HG02970 (cell line): ENCODE data around the gene HTT.

Experiments used
- ATAC-seq: cut with Tn5 transposase; IDR thresholded peaks from one replicate; pipeline ENCODE4 v1.9.1; 2021; ENCODE audit warnings: mild to moderate bottlenecking, moderate library complexity, moderate number of reproducible peaks; ENCODE audit not compliant: unreplicated experiment, low FRiP score

Gene HTT

DNA sequence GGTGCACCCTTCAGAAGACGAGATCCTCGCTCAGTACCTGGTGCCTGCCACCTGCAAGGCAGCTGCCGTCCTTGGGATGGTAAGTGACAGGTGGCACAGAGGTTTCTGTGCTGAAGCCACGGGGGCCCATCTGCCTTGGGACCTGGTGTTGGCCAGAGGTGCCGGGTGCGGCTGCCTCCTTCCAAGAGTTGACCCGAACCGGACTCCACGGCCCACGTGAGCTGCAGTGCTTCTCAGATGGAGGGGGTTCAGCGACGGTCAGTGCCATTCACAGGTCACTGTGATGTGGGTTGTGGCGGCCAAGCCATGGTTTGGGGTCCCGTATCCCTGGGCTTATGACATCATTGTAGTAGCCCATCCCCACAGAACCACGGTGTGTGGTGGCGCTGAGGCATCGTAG is 155.5 kb downstream of the HTT start:
- ATAC-seq, result no peak

DNA sequence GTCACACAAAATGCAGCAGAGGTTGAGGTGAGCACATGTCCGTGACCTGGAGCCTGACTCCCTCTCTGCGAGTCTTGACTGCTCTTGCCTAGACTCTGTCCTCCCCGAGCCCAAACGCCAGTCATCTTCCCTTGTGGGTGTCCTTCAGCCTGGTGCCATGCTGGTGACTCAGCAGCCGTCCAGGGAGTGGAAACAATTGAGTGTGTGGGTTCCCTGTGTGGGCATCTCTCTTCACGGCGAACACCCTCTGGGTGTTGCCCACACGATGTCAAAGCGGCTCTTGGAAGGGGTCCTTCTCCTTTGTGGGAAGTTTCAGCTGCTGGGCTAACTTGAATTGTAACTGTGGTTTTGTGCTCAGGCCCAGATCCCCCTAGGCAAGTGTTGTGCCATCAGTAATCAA is 157.0 kb downstream of the HTT start:
- no peak for ATAC-seq

GRCh38 chr4:3232001-3232400 is 157.5 kb downstream of the HTT start:
- ATAC-seq, result no peak

- no peak for ATAC-seq
Measured at GRCh38 chr4:3232871-3233271, 158.4 kb downstream of the HTT start.

DNA sequence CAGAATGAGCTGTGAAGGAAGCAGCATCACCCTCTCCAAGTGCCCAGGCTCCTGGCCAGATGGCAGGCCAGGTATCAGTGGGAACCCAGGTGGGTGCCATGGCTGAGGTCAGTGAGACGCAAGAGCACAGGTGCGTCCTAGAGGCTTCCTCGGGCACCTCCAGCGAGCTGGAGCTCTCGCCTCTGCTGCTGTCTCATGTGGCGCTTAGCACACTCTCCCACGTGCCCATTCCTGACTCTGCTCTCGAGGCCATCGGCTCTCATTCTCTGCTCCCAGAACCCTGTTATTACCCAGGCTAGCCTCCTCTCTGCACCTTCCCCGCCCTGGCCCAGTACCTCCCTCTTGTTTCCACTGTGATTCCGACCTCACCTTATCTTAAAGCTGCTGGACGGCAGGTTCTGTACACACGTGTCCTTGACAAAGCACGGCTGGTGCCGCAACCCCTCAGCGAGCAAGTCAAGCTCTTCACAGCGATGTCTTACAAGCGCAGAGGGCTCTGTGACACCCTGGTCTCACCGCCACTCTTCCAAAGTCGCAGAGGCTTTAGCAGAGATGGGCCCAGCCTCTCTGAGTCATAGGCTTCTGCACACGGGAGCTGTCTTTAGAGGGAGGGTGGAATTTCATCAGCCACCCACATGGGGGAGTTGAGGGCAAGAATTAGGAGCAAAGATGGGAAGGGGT is 159.1 kb downstream of the HTT start:
- no peak for ATAC-seq

DNA sequence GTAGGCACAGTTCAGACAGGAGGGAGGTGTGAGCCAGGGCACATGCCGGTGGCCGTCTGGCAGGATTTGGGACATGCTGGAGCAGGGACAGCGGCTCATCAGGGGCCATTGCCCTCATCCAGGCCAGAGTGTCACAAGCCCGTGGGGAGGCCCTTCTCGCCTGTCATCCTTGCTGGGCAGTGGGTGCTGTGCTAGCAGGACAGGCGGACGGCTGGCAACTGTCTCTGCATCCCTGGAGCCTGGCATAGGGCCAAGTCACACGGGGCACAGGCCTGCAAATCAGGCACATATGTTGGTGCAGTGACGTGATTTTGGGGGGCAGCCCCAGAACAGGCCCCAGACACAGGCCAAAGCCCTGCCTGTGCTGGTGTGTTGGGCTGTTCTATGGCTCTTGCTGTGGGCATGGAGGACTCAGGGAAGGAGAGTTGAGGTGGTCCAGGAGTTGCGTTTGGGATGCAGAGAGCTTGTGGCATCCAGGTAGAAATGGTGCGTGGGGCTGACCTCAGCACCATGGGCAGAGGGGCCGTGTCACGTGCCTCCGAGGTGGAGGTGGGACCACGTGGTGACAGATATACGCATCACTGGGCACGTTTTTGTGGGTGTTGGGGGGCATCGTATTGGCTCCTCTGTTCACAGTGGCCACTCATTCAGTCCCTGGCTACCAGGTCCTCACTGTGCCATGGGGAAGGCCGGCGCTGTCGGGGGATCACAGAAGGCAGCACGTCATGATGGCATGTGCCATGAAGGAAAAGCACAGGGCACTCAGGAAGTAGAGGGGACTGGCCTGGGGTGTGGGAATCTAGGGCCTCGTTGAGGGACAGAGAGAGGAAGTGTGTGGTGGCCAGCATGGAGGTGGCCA is 159.9 kb downstream of the HTT start:
- ATAC-seq, result no peak

DNA sequence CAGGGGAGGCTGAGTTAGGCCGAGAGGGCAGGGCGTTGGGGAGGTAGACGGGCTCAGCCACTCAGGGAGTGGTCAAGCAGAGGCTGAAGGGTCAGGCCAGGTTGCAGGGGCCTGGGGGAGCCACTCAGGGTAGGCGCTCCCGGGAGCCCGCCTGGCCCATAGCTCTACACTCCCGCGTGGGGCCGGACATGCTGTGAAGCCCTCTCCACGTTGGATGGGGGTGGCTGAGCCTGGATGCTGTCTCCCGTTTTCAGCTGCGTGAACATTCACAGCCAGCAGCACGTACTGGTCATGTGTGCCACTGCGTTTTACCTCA is 160.5 kb downstream of the HTT start:
- no peak for ATAC-seq

DNA sequence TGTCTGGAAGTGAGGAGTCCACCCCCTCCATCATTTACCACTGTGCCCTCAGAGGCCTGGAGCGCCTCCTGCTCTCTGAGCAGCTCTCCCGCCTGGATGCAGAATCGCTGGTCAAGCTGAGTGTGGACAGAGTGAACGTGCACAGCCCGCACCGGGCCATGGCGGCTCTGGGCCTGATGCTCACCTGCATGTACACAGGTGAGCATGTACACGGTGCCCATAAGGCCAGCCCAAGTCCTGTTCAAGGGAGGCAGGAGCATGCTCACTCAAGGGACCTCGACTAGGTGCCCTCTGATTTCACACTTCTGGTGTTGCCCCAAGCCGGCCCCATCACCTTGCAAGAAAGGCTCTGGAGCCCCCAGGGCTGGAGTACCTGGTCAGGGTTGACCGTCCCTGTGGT is 161.1 kb downstream of the HTT start:
- no peak for ATAC-seq

DNA sequence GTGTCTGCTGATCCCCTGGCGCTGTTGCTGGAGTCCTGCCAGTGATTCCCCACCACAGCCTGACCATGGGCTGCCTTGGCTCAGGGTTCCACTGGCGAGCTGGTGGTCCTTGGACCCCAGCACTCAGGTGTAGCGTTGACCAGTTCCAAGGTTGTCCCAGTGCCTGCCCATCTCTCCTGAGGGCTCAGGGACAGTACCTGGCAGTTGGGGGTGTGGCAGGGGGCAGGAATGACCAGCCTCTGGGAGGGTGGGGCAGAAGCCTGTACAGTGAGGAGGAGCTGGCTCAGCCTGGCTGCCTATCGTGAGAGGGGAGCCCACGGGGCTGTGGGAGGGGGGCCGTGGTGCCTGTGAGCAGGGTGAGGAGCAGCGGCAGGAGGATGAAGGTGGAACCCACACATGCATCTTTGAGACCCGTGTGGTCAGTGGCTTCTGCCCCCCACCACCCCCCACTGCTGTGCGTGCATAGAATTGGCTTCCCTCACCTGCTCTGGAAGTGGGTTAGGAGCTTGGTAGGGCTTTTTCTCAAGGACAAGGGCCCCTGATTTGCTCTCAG is 161.9 kb downstream of the HTT start:
- no peak for ATAC-seq

- no peak for ATAC-seq
Measured at GRCh38 chr4:3237266-3237665, 162.8 kb downstream of the HTT start.

GRCh38 chr4:3237712-3238560 is 163.5 kb downstream of the HTT start:
- ATAC-seq, result no peak

DNA sequence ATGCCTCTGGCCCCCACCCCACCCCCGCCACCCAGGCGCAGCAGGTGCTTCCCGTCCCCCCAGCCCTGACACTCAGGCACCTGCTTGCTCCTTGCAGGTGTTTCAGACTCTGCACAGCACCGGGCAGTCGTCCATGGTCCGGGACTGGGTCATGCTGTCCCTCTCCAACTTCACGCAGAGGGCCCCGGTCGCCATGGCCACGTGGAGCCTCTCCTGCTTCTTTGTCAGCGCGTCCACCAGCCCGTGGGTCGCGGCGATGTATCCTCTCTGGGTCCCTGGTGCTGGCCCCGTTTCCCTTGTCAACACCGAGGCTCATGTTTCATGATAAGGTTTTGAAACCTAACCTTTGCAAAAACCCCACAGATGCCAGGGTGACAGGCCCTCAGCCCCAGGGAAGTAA is 164.2 kb downstream of the HTT start:
- no peak for ATAC-seq

- no peak for ATAC-seq
Measured at GRCh38 chr4:3239303-3239702, 164.8 kb downstream of the HTT start.

GRCh38 chr4:3239998-3240920 is 165.8 kb downstream of the HTT start:
- no peak for ATAC-seq

- no peak for ATAC-seq
Measured at GRCh38 chr4:3240936-3241522, 166.5 kb downstream of the HTT start.

DNA sequence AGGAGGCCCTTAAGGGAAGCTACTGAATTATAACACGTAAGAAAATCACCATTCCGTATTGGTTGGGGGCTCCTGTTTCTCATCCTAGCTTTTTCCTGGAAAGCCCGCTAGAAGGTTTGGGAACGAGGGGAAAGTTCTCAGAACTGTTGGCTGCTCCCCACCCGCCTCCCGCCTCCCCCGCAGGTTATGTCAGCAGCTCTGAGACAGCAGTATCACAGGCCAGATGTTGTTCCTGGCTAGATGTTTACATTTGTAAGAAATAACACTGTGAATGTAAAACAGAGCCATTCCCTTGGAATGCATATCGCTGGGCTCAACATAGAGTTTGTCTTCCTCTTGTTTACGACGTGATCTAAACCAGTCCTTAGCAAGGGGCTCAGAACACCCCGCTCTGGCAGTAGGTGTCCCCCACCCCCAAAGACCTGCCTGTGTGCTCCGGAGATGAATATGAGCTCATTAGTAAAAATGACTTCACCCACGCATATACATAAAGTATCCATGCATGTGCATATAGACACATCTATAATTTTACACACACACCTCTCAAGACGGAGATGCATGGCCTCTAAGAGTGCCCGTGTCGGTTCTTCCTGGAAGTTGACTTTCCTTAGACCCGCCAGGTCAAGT is 167.5 kb downstream of the HTT start:
- no peak for ATAC-seq

- no peak for ATAC-seq
Measured at GRCh38 chr4:3243136-3243780, 168.8 kb downstream of the HTT start.

- no peak for ATAC-seq
Measured at GRCh38 chr4:3244002-3244401, 169.5 kb downstream of the HTT start.

DNA sequence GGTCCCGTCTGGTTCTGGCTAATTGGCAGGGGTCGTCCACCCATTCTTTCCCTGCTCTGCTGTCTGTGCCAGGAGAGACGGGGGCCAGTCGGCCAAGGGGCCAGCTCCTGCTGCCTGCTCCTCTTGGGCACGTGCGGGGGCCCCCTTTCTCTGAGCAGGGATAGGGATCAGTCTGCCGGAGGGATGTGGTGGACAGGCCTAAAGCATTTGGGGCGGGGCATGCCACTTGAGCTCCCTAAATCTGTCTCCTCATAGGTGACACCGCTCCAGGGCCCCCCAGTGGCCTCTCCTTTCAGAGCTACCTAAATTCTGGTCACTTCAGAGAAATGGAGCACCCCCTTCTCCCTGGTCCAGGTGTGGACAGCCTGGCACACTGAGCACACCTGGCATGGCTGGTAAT is 170.3 kb downstream of the HTT start:
- no peak for ATAC-seq
